Endothelial cell of umbilical vein (primary cell): ENCODE results near the gene KBTBD8. TPM values are rescaled to one million over a fixed set of nuclear protein-coding genes. Genes with fewer than 3 reads are reported as not detected.

Experiments used
- Bru-seq: library from RNA; stranded (reverse); fragments of 400-500 nt; gene quantifications from one replicate; lab custom pipeline; 2021; lab: Mats Ljungman, UMichigan
- BruChase-seq, 2 experiments: library from RNA; stranded (reverse); fragments of 400-500 nt; gene quantifications; one replicate each; lab custom pipeline; 2021; lab: Mats Ljungman, UMichigan
- BruUV-seq: library from RNA; stranded (reverse); fragments of 400-500 nt; replicated peaks from 2 replicates; lab custom pipeline; 2021; lab: Mats Ljungman, UMichigan
- CTCF ChIA-PET: fragments of 300-600, 350-600 bp; sonication (Branson Sonifier 250); formaldehyde crosslinking; loops from one replicate; lab custom pipeline; 2021; ENCODE audit warnings: antibody characterized with exemption, inconsistent platforms; lab: Charles Lee
- POLR2A ChIA-PET: fragments of 300-600, 350-600 bp; sonication (Branson Sonifier 250); formaldehyde crosslinking; loops from one replicate; lab custom pipeline; 2021; ENCODE audit warnings: antibody characterized with exemption, inconsistent platforms; lab: Charles Lee
- DNase-seq: peaks from one replicate; pipeline ENCODE4 v3.0.0-alpha.2; 2011; ENCODE audit warnings: low read depth, low spot score
- FAIRE-seq: peaks from 2 replicates; lab custom pipeline; 2011; peaks lifted over from hg19 to GRCh38; lab: Jason Lieb, UNC
- H2AFZ ChIP-seq: 2 replicates; pipeline ENCODE4 v1.6.0; 2012; ENCODE audit warnings: low read depth, low read length, control low read depth, inconsistent platforms
- H3K27ac ChIP-seq: 2 replicates; pipeline ENCODE4 v1.5.1; 2011; ENCODE audit warnings: low read depth, mild to moderate bottlenecking, control low read depth, low read length, moderate library complexity; ENCODE audit not compliant: insufficient read depth
- H3K27me3 ChIP-seq, 2 experiments: 2 replicates each; pipeline versions ENCODE4 v1.6.0 to v1.6.1; 2011; ENCODE audit warnings: low read length in 2 of 2, mixed read lengths in 1 of 2; ENCODE audit not compliant: control insufficient read depth in 2 of 2, insufficient read depth in 2 of 2
- H3K36me3 ChIP-seq, 2 experiments: 2 replicates in 1 of 2; 3 replicates in 1 of 2; pipeline ENCODE4 v1.5.1; 2011; ENCODE audit warnings: low read length in 2 of 2, mild to moderate bottlenecking in 1 of 2, moderate library complexity in 1 of 2; ENCODE audit not compliant: control insufficient read depth in 2 of 2, insufficient read depth in 2 of 2; ENCODE audit errors: extremely low read depth in 1 of 2
- H3K4me1 ChIP-seq: 3 replicates; pipeline ENCODE4 v1.5.1; 2011; ENCODE audit warnings: mild to moderate bottlenecking, low read length; ENCODE audit not compliant: control insufficient read depth, insufficient read depth; ENCODE audit errors: extremely low read depth
- H3K4me2 ChIP-seq: 2 replicates; pipeline ENCODE4 v1.6.1; 2011; ENCODE audit warnings: low read length, control low read depth, mixed read lengths; ENCODE audit not compliant: insufficient read depth
- H3K4me3 ChIP-seq, 3 experiments: fragments of 200-600 bp in 1 of 3; sonication (generic), shearing (Covaris generic) in 1 of 3; replicated peaks in 1 of 3; 2 replicates each; pipeline ENCODE4 v1.5.1; 2011 to 2016; ENCODE audit warnings: control low read depth in 3 of 3, low read length in 3 of 3, mild to moderate bottlenecking in 2 of 3, inconsistent platforms in 1 of 3, low read depth in 1 of 3, moderate library complexity in 1 of 3; ENCODE audit not compliant: insufficient read depth in 1 of 3
- H3K79me2 ChIP-seq: 2 replicates; pipeline ENCODE4 v1.6.0; 2012; ENCODE audit warnings: low read length, inconsistent platforms; ENCODE audit not compliant: control insufficient read depth, insufficient read depth
- H3K9ac ChIP-seq: replicated peaks from 2 replicates; pipeline ENCODE3; 2011; ENCODE audit warnings: low read length, control low read depth; ENCODE audit not compliant: insufficient read depth; ENCODE audit errors: extremely low read depth
- H3K9me1 ChIP-seq: replicated peaks from 3 replicates; pipeline ENCODE4 v1.6.0; 2011; ENCODE audit warnings: mild to moderate bottlenecking, low read length; ENCODE audit not compliant: control insufficient read depth, insufficient read depth; ENCODE audit errors: extremely low read depth
- H3K9me3 ChIP-seq: replicated peaks from 2 replicates; pipeline ENCODE4 v1.5.1; 2012; ENCODE audit warnings: low read length, inconsistent platforms; ENCODE audit not compliant: control insufficient read depth, insufficient read depth
- H4K20me1 ChIP-seq: replicated peaks from 2 replicates; pipeline ENCODE3; 2011; ENCODE audit warnings: mild to moderate bottlenecking, low read length; ENCODE audit not compliant: control insufficient read depth, insufficient read depth; ENCODE audit errors: extremely low read depth
- CTCF ChIP-seq, 2 donors: IDR thresholded peaks; 1 replicate in 1 of 2; 2 replicates in 1 of 2; pipeline ENCODE4 v1.5.1; 2011; ENCODE audit warnings: low read length in 2 of 2, mild to moderate bottlenecking in 2 of 2, moderate library complexity in 2 of 2, control low read depth in 1 of 2, inconsistent platforms in 1 of 2, low read depth in 1 of 2; ENCODE audit not compliant: insufficient read depth in 1 of 2; ENCODE audit errors: extremely low read depth in 1 of 2
- EZH2 ChIP-seq: IDR thresholded peaks from 2 replicates; pipeline ENCODE4 v1.6.1; 2012; ENCODE audit warnings: borderline replicate concordance, low read depth, mild to moderate bottlenecking, moderate library complexity, low read length, inconsistent platforms; ENCODE audit not compliant: severe bottlenecking
- FOS ChIP-seq: IDR thresholded peaks from 2 replicates; pipeline ENCODE4 v1.6.1; 2011; ENCODE audit warnings: mild to moderate bottlenecking, low read length, moderate library complexity, borderline replicate concordance; ENCODE audit not compliant: insufficient read depth
- GATA2 ChIP-seq: IDR thresholded peaks from 2 replicates; pipeline ENCODE4 v1.7.0; 2011; ENCODE audit warnings: low read depth, mild to moderate bottlenecking, moderate library complexity, mixed read lengths, low read length; ENCODE audit not compliant: insufficient read length, insufficient read depth
- JUN ChIP-seq: IDR thresholded peaks from 2 replicates; pipeline ENCODE4 v1.6.1; 2011; ENCODE audit warnings: borderline replicate concordance, low read depth; ENCODE audit not compliant: insufficient read length, insufficient read depth
- MAX ChIP-seq: IDR thresholded peaks from 2 replicates; pipeline ENCODE4 v1.6.1; 2011; ENCODE audit not compliant: insufficient read depth, insufficient read length
- MYC ChIP-seq: IDR thresholded peaks from one replicate; pipeline ENCODE4 v1.6.1; 2011; ENCODE audit warnings: mild to moderate bottlenecking, low read depth, low read length
- POLR2A ChIP-seq: IDR thresholded peaks from 2 replicates; pipeline ENCODE4 v1.6.1; 2012; ENCODE audit warnings: low read depth, mild to moderate bottlenecking, control low read depth, low read length
- POLR2AphosphoS5 ChIP-seq: IDR thresholded peaks from 2 replicates; pipeline ENCODE4 v1.6.1; 2012; ENCODE audit warnings: low read depth, mild to moderate bottlenecking, control low read depth, low read length, moderate library complexity; ENCODE audit not compliant: insufficient read depth
- dilution Hi-C: fragments of 300-500 bp; cut with MboI; formaldehyde crosslinking; loops from one replicate; pipeline ENCODE4 v1.15.0; 2019; ENCODE audit warnings: low sequenced_read_pairs; ENCODE audit not compliant: extremely low pct_ligation_motif_present
- intact Hi-C: fragments of 100-400 bp; cut with micrococcal nuclease; formaldehyde crosslinking; loops from one replicate; pipeline ENCODE4 v1.10.0; 2022
- long read RNA-seq: library from polyadenylated mRNA; stranded (forward); transcript quantifications from one replicate; pipeline ENCODE4 v2.0.0, GENCODE V29; 2021
- polyA minus RNA-seq, 3 experiments: library from RNA; depleted of rRNA, polyadenylated mRNA; stranded (reverse); fragments of >200 nt; gene quantifications; 1 replicate in 1 of 3; 2 replicates in 2 of 3; pipeline ENCODE4 v1.2.3, GENCODE V29; 2011
- polyA plus RNA-seq, 4 experiments: library from polyadenylated mRNA; depleted of rRNA in 3 of 4; stranded (reverse) in 3 of 4; unstranded in 1 of 4; fragments of >200 nt; gene quantifications; 2 replicates each; pipeline versions ENCODE4 v1.2.1 to v1.2.3, GENCODE V29; 2011 to 2012; ENCODE audit warnings: missing spikeins in 1 of 4
- total RNA-seq: library from RNA; stranded (reverse); gene quantifications from 2 replicates; pipeline ENCODE4 v1.2.3, GENCODE V29; 2021

KBTBD8 gene
- 1.1 and 3.2 TPM in 2 replicates for total RNA-seq
- polyA plus RNA-seq = 0.25 and 0.26 TPM in 2 replicates
- 0.42 and 0.57 TPM in 2 replicates for polyA plus RNA-seq (2011; cell fraction: cytosol; rRNA removed)
- 0.28 and 0.70 TPM in 2 replicates for polyA plus RNA-seq (2011; cell fraction: nucleus; rRNA removed)
- polyA plus RNA-seq (2012) = 2.9 TPM in 2 replicates
- 1.3 and 2.6 TPM in 2 replicates for polyA minus RNA-seq
- not detected for polyA minus RNA-seq (2011; cell fraction: cytosol; rRNA and poly(A)+ RNA removed)
- polyA minus RNA-seq (2011; cell fraction: nucleus; rRNA and poly(A)+ RNA removed) = 1.3 and 3.2 TPM in 2 replicates
- Bru-seq, nascent RNA = percentile 59 among the genes with signal in this experiment
- BruChase-seq, experiment 1, labeled RNA remaining after a 6-hour chase = percentile 42 among the genes with signal in this experiment
- BruChase-seq, experiment 2, labeled RNA remaining after a 2-hour chase = percentile 52 among the genes with signal in this experiment
- long read RNA-seq, full-length matches to known transcripts = 2 of 2 reads
- long read RNA-seq, partial matches to known transcripts = 0 of 2 reads
- long read RNA-seq, other reads (novel, unspliced or antisense) = 0 of 2 reads

- DNase-seq (peak; percentile 99), FAIRE-seq (peak; percentile 97)
- no TSS peak for BruUV-seq
- Histone ChIP-seq H3K9me3 (no peaks in the 10 kb centered on the region), H3K27me3 (peaks cover 0 to 15% of the 10 kb centered on the region in 2 experiments), H3K79me2 (peaks cover 2% of the 10 kb centered on the region), H3K4me1 (peaks cover 17% of the 10 kb centered on the region), H2AFZ (peak within 1 kb of the TSS; percentile 97), H3K27ac (peak within 1 kb of the TSS; percentile 35), H3K9ac (peak within 1 kb of the TSS; percentile 65), H4K20me1 (no peaks in the 10 kb centered on the region), H3K36me3 (peaks cover 0 to 4% of the 10 kb centered on the region in 2 experiments), H3K4me2 (peak within 1 kb of the TSS; percentile 98), H3K4me3 (peak within 1 kb of the TSS; percentile 76 to 93 (median 82)), H3K9me1 (no peaks in the 10 kb centered on the region)
- intact Hi-C loops (loop anchor here (1.0 to 2.0 kb wide), 6 partner anchors 26 to 526 kb away; partner anchors contain the start of gene LRIG1), dilution Hi-C loops (no loop called here)
- no peak for TF ChIP-seq MYC
- peak; percentile 89 for TF ChIP-seq MAX
- TF ChIP-seq EZH2 = no peak
- TF ChIP-seq POLR2A = peak; percentile 45
- no peak for TF ChIP-seq JUN
- TF ChIP-seq POLR2AphosphoS5 = peak; percentile 44
- no peak for TF ChIP-seq GATA2
- TF ChIP-seq CTCF (IDR thresholded peaks at IDR 0.05; ENCODE audit: extremely low read depth in 1 of 2, insufficient read depth in 1 of 2, low read depth in 1 of 2, low read length in 2 of 2) = no peak
- TF ChIP-seq FOS = no peak
- ChIA-PET CTCF (interaction anchor here (1.0 to 2.2 kb wide), 9 partner anchors 9 to 1878 kb away, joined by 3 to 22 read pairs (median 5); no protein-coding TSS in a partner anchor), POLR2A (interaction anchor here (0.7 to 0.9 kb wide), 3 partner anchors 26 to 1880 kb away, joined by 3 to 6 read pairs (median 3); no protein-coding TSS in a partner anchor)
Observed at GRCh38 chr3:66998113-66998903, at the start of gene KBTBD8. Gene KBTBD8 (plus strand): TSS chr3:66998307. CDS start chr3:66998356, 49 bp downstream.
